AG04450 (cell line): Measurements from ENCODE around the gene ZDHHC14. TPM values are rescaled to one million over a fixed set of nuclear protein-coding genes. Genes with fewer than 3 reads are reported as not detected.

Experiments used
- CTCF ChIA-PET: fragments of 300-600, 350-600 bp; formaldehyde crosslinking; extraction: SDS; loops from one replicate; lab custom pipeline; 2022; ENCODE audit warnings: antibody characterized with exemption, inconsistent platforms; lab: Charles Lee
- POLR2A ChIA-PET: fragments of 350-600 bp; formaldehyde crosslinking; extraction: SDS; loops from one replicate; lab custom pipeline; 2021; ENCODE audit warnings: antibody characterized with exemption, inconsistent platforms; lab: Yijun Ruan, JAX
- DNase-seq: peaks from one replicate; pipeline ENCODE4 v3.0.0-alpha.2; 2011; ENCODE audit warnings: low read depth, low spot score
- H3K27ac ChIP-seq: one replicate; pipeline ENCODE4 v1.5.1; 2012; ENCODE audit warnings: low read depth, low read length, control low read depth
- H3K27me3 ChIP-seq: one replicate; pipeline ENCODE4 v1.6.0; 2012; ENCODE audit warnings: low read length; ENCODE audit not compliant: control insufficient read depth, insufficient read depth
- H3K4me3 ChIP-seq: 2 replicates; pipeline ENCODE4 v1.5.1; 2011; ENCODE audit warnings: mild to moderate bottlenecking, low read depth, low read length, control low read depth
- H3K9me3 ChIP-seq: 2 replicates; pipeline ENCODE4 v1.5.1; 2012; ENCODE audit warnings: low read length; ENCODE audit not compliant: control insufficient read depth, insufficient read depth
- CTCF ChIP-seq: IDR thresholded peaks from 2 replicates; pipeline ENCODE4 v1.5.1; 2011; ENCODE audit warnings: low read depth, low read length, control low read depth, inconsistent platforms
- polyA plus RNA-seq: library from polyadenylated mRNA; depleted of rRNA; stranded (reverse); fragments of >200 nt; gene quantifications from 2 replicates; pipeline ENCODE4 v1.2.3, GENCODE V29; 2011

The ZDHHC14 gene
- polyA plus RNA-seq, 1 experiment = 2.2 TPM

- no peak overlapping the region for H3K27ac ChIP-seq
- CTCF ChIA-PET = interaction anchor here (1.3 to 1.7 kb wide), 3 partner anchors 23 to 44 kb away, joined by 4 to 9 read pairs (median 4); no protein-coding TSS in a partner anchor
Observed at GRCh38 chr6:157712585-157713295, 331.8 kb downstream of the ZDHHC14 start.

GRCh38 chr6:157713451-157714152 is 332.6 kb downstream of the ZDHHC14 start:
- CTCF ChIA-PET = interaction anchor here (1.3 to 1.4 kb wide), 2 partner anchors 24 to 43 kb away, joined by 4 read pairs; no protein-coding TSS in a partner anchor

More at GRCh38 chr6:157712585-157713295, 331.8 kb downstream of the ZDHHC14 start:
- Histone ChIP-seq H3K27me3 (peaks cover 4% of the 10 kb centered on the region), H3K4me3 (no peak overlapping the region), H3K9me3 (no peaks in the 10 kb centered on the region)
- no peak for DNase-seq
- no peak for TF ChIP-seq CTCF
- POLR2A ChIA-PET = no interaction called here

GRCh38 chr6:157714153-157714490 is 333.1 kb downstream of the ZDHHC14 start:
- ChIA-PET CTCF (interaction anchor here (1.3 to 1.4 kb wide), 2 partner anchors 25 to 42 kb away, joined by 4 read pairs; no protein-coding TSS in a partner anchor), POLR2A (no interaction called here)
- H3K27ac ChIP-seq = no peak overlapping the region

More at GRCh38 chr6:157713451-157714152, 332.6 kb downstream of the ZDHHC14 start:
- Histone ChIP-seq H3K4me3 (no peak overlapping the region), H3K9me3 (no peaks in the 10 kb centered on the region), H3K27me3 (peaks cover 4% of the 10 kb centered on the region), H3K27ac (no peak overlapping the region)
- POLR2A ChIA-PET = no interaction called here
- no peak for DNase-seq
- no peak for TF ChIP-seq CTCF

GRCh38 chr6:157715728-157716164 is 334.8 kb downstream of the ZDHHC14 start:
- TF ChIP-seq CTCF = no peak
- Histone ChIP-seq H3K9me3 (no peaks in the 10 kb centered on the region), H3K27ac (peak overlapping the region; percentile 75), H3K4me3 (no peak overlapping the region), H3K27me3 (peaks cover 6% of the 10 kb centered on the region)
- ChIA-PET CTCF (interaction anchor here (1.2 to 2.8 kb wide), 2 partner anchors 41 to 401 kb away, joined by 3 to 13 read pairs; no protein-coding TSS in a partner anchor), POLR2A (interaction anchor here (0.6 to 0.7 kb wide), 2 partner anchors 39 to 46 kb away, joined by 4 to 6 read pairs; no protein-coding TSS in a partner anchor)
- peak; percentile 84 for DNase-seq

More at GRCh38 chr6:157714153-157714490, 333.1 kb downstream of the ZDHHC14 start:
- peaks cover 4% of the 10 kb centered on the region for H3K27me3 ChIP-seq
- TF ChIP-seq CTCF = no peak
- no peaks in the 10 kb centered on the region for H3K9me3 ChIP-seq
- no peak for DNase-seq
- H3K4me3 ChIP-seq = no peak overlapping the region
